ENCODE results near the gene RPS6KA4.
"Not testable (repeated sequence)": the region's sequence is repeated elsewhere in the genome, so short reads cannot be mapped to it uniquely, and the experiment has no call there.

Gene RPS6KA4

GRCh38 chr11:64321533-64321932, 37.4 kb upstream of the RPS6KA4 start:
- Histone ChIP-seq H3K4me3 (IDR thresholded peaks at IDR 0.05; ENCODE audit: insufficient read depth, low read depth, low read length) (no peak overlapping the region), H3K79me2 (ENCODE audit: insufficient read depth, low read depth) (no peaks in the 10 kb centered on the region), H3K4me1 (ENCODE audit: low read depth, poor library complexity, severe bottlenecking) (peaks cover 11% of the 10 kb centered on the region), H3K36me3 (ENCODE audit: insufficient read depth) (no peaks in the 10 kb centered on the region), H3K9ac (no peak overlapping the region), H2AFZ (ENCODE audit: low read depth) (no peak overlapping the region), H3K27ac (no peak overlapping the region), H3K4me2 (no peak overlapping the region), H3K27me3 (ENCODE audit: insufficient read depth, low read depth) (no peaks in the 10 kb centered on the region), H4K20me1 (ENCODE audit: insufficient read depth) (no peaks in the 10 kb centered on the region)
- no peak for TF ChIP-seq CTCF (conservative IDR thresholded peaks at IDR 0.05; ENCODE audit: low read depth, low read length)

- no peak for TF ChIP-seq CTCF (conservative IDR thresholded peaks at IDR 0.05; ENCODE audit: low read depth, low read length)
- no peaks in the 10 kb centered on the region for H3K36me3 ChIP-seq (ENCODE audit: insufficient read depth)
- H3K4me2 ChIP-seq: no peak overlapping the region
- H3K27ac ChIP-seq: no peak overlapping the region
- H3K4me1 ChIP-seq (ENCODE audit: low read depth, poor library complexity, severe bottlenecking): peaks cover 10% of the 10 kb centered on the region
- no peak overlapping the region for H3K9ac ChIP-seq
- no peaks in the 10 kb centered on the region for H4K20me1 ChIP-seq (ENCODE audit: insufficient read depth)
- no peak overlapping the region for H2AFZ ChIP-seq (ENCODE audit: low read depth)
- H3K27me3 ChIP-seq (ENCODE audit: insufficient read depth, low read depth): no peaks in the 10 kb centered on the region
- H3K79me2 ChIP-seq (ENCODE audit: insufficient read depth, low read depth): no peaks in the 10 kb centered on the region
- no peak overlapping the region for H3K4me3 ChIP-seq (IDR thresholded peaks at IDR 0.05; ENCODE audit: insufficient read depth, low read depth, low read length)
Measured at GRCh38 chr11:64322925-64323260, 36.1 kb upstream of the RPS6KA4 start.

- Histone ChIP-seq H3K4me3 (IDR thresholded peaks at IDR 0.05; ENCODE audit: insufficient read depth, low read depth, low read length) (no peak overlapping the region), H3K79me2 (ENCODE audit: insufficient read depth, low read depth) (no peaks in the 10 kb centered on the region)
- no peak for TF ChIP-seq CTCF (conservative IDR thresholded peaks at IDR 0.05; ENCODE audit: low read depth, low read length)
Measured at GRCh38 chr11:64323373-64323772, 35.6 kb upstream of the RPS6KA4 start.

GRCh38 chr11:64323984-64324383, 35.0 kb upstream of the RPS6KA4 start:
- H3K27me3 ChIP-seq (ENCODE audit: insufficient read depth, low read depth); H3K4me3 ChIP-seq (IDR thresholded peaks at IDR 0.05; ENCODE audit: insufficient read depth, low read depth, low read length); H2AFZ ChIP-seq (ENCODE audit: low read depth); H3K27ac ChIP-seq; H3K36me3 ChIP-seq (ENCODE audit: insufficient read depth); H3K79me2 ChIP-seq (ENCODE audit: insufficient read depth, low read depth); H3K9ac ChIP-seq; H3K4me1 ChIP-seq (ENCODE audit: low read depth, poor library complexity, severe bottlenecking); H3K4me2 ChIP-seq; H4K20me1 ChIP-seq (ENCODE audit: insufficient read depth): not testable (repeated sequence)

More at GRCh38 chr11:64323373-64323772, 35.6 kb upstream of the RPS6KA4 start:
- Histone ChIP-seq H3K4me1 (ENCODE audit: low read depth, poor library complexity, severe bottlenecking) (peaks cover 10% of the 10 kb centered on the region), H3K27me3 (ENCODE audit: insufficient read depth, low read depth) (no peaks in the 10 kb centered on the region), H2AFZ (ENCODE audit: low read depth) (no peak overlapping the region), H3K27ac (no peak overlapping the region), H4K20me1 (ENCODE audit: insufficient read depth) (no peaks in the 10 kb centered on the region), H3K4me2 (no peak overlapping the region), H3K9ac (no peak overlapping the region), H3K36me3 (ENCODE audit: insufficient read depth) (no peaks in the 10 kb centered on the region)

- H4K20me1 ChIP-seq (ENCODE audit: insufficient read depth): no peaks in the 10 kb centered on the region
- no peak for TF ChIP-seq CTCF (conservative IDR thresholded peaks at IDR 0.05; ENCODE audit: low read depth, low read length)
- H3K36me3 ChIP-seq (ENCODE audit: insufficient read depth): no peaks in the 10 kb centered on the region
- H3K9ac ChIP-seq: no peak overlapping the region
- no peak overlapping the region for H3K27ac ChIP-seq
- no peak overlapping the region for H3K4me3 ChIP-seq (IDR thresholded peaks at IDR 0.05; ENCODE audit: insufficient read depth, low read depth, low read length)
- H3K4me2 ChIP-seq: no peak overlapping the region
- no peak overlapping the region for H2AFZ ChIP-seq (ENCODE audit: low read depth)
- no peaks in the 10 kb centered on the region for H3K27me3 ChIP-seq (ENCODE audit: insufficient read depth, low read depth)
- no peaks in the 10 kb centered on the region for H3K79me2 ChIP-seq (ENCODE audit: insufficient read depth, low read depth)
- peaks cover 3% of the 10 kb centered on the region for H3K4me1 ChIP-seq (ENCODE audit: low read depth, poor library complexity, severe bottlenecking)
Measured at GRCh38 chr11:64324692-64325469, 34.1 kb upstream of the RPS6KA4 start.
